GM12878 (cell line): ENCODE measurements around the gene OPCML. TPM values are rescaled to one million over a fixed set of nuclear protein-coding genes. Genes with fewer than 3 reads are reported as not detected.

Experiments
- CBFB ChIP-seq: IDR thresholded peaks from 2 replicates; pipeline ENCODE4 v1.6.1; 2016; ENCODE audit warnings: antibody characterized with exemption, low read depth
- CBX3 ChIP-seq: fragments of 200-600 bp; sonication (generic); IDR thresholded peaks from 2 replicates; pipeline ENCODE4 v1.6.1; 2016; ENCODE audit warnings: low read depth, borderline replicate concordance
- CHD4 ChIP-seq: fragments of 200-600 bp; sonication (generic); IDR thresholded peaks from 2 replicates; pipeline ENCODE4 v1.6.1; 2016; ENCODE audit warnings: mild to moderate bottlenecking
- CREM ChIP-seq: IDR thresholded peaks from 2 replicates; pipeline ENCODE4 v1.6.1; 2014; ENCODE audit warnings: antibody characterized with exemption, low read depth
- ETV6 ChIP-seq, 2 experiments: fragments of 450-650 bp in 1 of 2; IDR thresholded peaks in 1 of 2; conservative IDR thresholded peaks in 1 of 2; 2 replicates each; pipeline ENCODE4 v1.6.1; 2014; ENCODE audit warnings: antibody characterized with exemption in 1 of 2, borderline replicate concordance in 1 of 2, low read depth in 1 of 2, mild to moderate bottlenecking in 1 of 2, moderate library complexity in 1 of 2
- FOS ChIP-seq: IDR thresholded peaks from 3 replicates; pipeline ENCODE4 v1.6.1; 2011; ENCODE audit warnings: borderline replicate concordance; ENCODE audit not compliant: insufficient read length; ENCODE audit errors: extremely low read depth
- GABPA ChIP-seq: IDR thresholded peaks from 2 replicates; pipeline ENCODE4 v1.6.1; 2014; ENCODE audit warnings: antibody characterized with exemption, low read depth, mild to moderate bottlenecking, inconsistent platforms
- HDAC6 ChIP-seq: fragments of 200-600 bp; sonication (generic); IDR thresholded peaks from one replicate; pipeline ENCODE4 v1.8.0; 2017; ENCODE audit warnings: antibody characterized with exemption; ENCODE audit not compliant: unreplicated experiment
- MTA3 ChIP-seq: IDR thresholded peaks from 2 replicates; pipeline ENCODE4 v1.6.1; 2012; ENCODE audit warnings: low read length, inconsistent platforms, borderline replicate concordance
- MXI1 ChIP-seq: fragments of 150-350 bp; IDR thresholded peaks from 2 replicates; pipeline ENCODE4 v1.6.1; 2011; ENCODE audit warnings: low read depth, mild to moderate bottlenecking, inconsistent platforms, low read length, improper control_type of control experiment
- NR2F1 ChIP-seq: fragments of 450-650 bp; conservative IDR thresholded peaks from 2 replicates; pipeline ENCODE4 v1.6.1; 2017; ENCODE audit warnings: mild to moderate bottlenecking
- PAX8 ChIP-seq: fragments of 450-650 bp; IDR thresholded peaks from 2 replicates; pipeline ENCODE4 v1.6.1; 2017; ENCODE audit warnings: mild to moderate bottlenecking, moderate library complexity
- POLR2AphosphoS5 ChIP-seq: IDR thresholded peaks from 2 replicates; pipeline ENCODE4 v1.6.1; 2011; ENCODE audit warnings: mild to moderate bottlenecking, low read length, inconsistent platforms
- SMAD5 ChIP-seq: IDR thresholded peaks from 2 replicates; pipeline ENCODE4 v1.6.1; 2016; ENCODE audit warnings: antibody characterized with exemption, low read depth
- TAF1 ChIP-seq: IDR thresholded peaks from 2 replicates; pipeline ENCODE4 v1.6.1; 2011; ENCODE audit warnings: mild to moderate bottlenecking, low read depth, low read length, borderline replicate concordance
- TCF7 ChIP-seq: IDR thresholded peaks from 2 replicates; pipeline ENCODE4 v1.6.1; 2014; ENCODE audit warnings: antibody characterized with exemption, borderline replicate concordance
- ZBED1 ChIP-seq: IDR thresholded peaks from 2 replicates; pipeline ENCODE4 v1.6.1; 2016; ENCODE audit warnings: borderline replicate concordance
- ZNF207 ChIP-seq: fragments of 450-650 bp; IDR thresholded peaks from 2 replicates; pipeline ENCODE4 v1.6.1; 2014; ENCODE audit warnings: antibody characterized with exemption, mild to moderate bottlenecking, borderline replicate concordance
- ZNF384 ChIP-seq: IDR thresholded peaks from 2 replicates; pipeline ENCODE4 v1.6.1; 2012; ENCODE audit warnings: low read depth, mild to moderate bottlenecking, low read length, improper control_type of control experiment, borderline replicate concordance
- ZSCAN29 ChIP-seq: fragments of 450-650 bp; IDR thresholded peaks from 2 replicates; pipeline ENCODE4 v1.6.1; 2017; ENCODE audit warnings: mild to moderate bottlenecking, moderate library complexity
- polyA plus RNA-seq, 11 experiments: library from polyadenylated mRNA; depleted of rRNA in 4 of 11; unstranded in 6 of 11; stranded (reverse) in 5 of 11; fragments of >200 nt; fragmentation: Nextera tagmentation in 4 of 11; fragmentation: Illumina TruSeq in 1 of 11; extraction: Ambion mirVana in 4 of 11; extraction: Trizol in 1 of 11; gene quantifications; 1 replicate in 1 of 11; 2 replicates in 10 of 11; pipeline versions ENCODE4 v1.2.1 to v1.2.3, GENCODE V29; 2011 to 2016; ENCODE audit warnings: inconsistent platforms in 2 of 11, missing spikeins in 2 of 11, low read depth in 1 of 11
- total RNA-seq, 4 experiments: library from RNA; depleted of rRNA in 3 of 4; stranded (reverse); fragments of >200 nt in 3 of 4; fragmentation: Illumina TruSeq in 1 of 4; extraction: Trizol in 1 of 4; gene quantifications; 2 replicates each; pipeline versions ENCODE4 v1.2.1 to v1.2.3, GENCODE V29; 2013 to 2021
- TF ChIP-seq, protein P1 (sequence below): IDR thresholded peaks from 2 replicates; pipeline ENCODE4 v1.6.1; 2011; ENCODE audit warnings: borderline replicate concordance, low read depth, mild to moderate bottlenecking, moderate library complexity, mixed read lengths, low read length; ENCODE audit not compliant: insufficient read depth; ENCODE audit errors: extremely low read length
- TF ChIP-seq, protein P2 (sequence below): fragments of 450-650 bp; IDR thresholded peaks from 2 replicates; pipeline ENCODE4 v1.6.1; 2016; ENCODE audit warnings: mild to moderate bottlenecking, moderate library complexity, borderline replicate concordance
- TF ChIP-seq, protein P3 (sequence below): fragments of 450-650 bp; formaldehyde crosslinking; IDR thresholded peaks from 2 replicates; pipeline ENCODE4 v1.4.0; 2022; ENCODE audit warnings: mild to moderate bottlenecking, moderate library complexity
- TF ChIP-seq, protein P4 (sequence below): IDR thresholded peaks from 2 replicates; pipeline ENCODE4 v1.6.1; 2011; ENCODE audit warnings: low read depth, low read length, improper control_type of control experiment, borderline replicate concordance

OPCML gene
- total and polyA plus RNA-seq, 10 of the 15 experiments (the other 5 are each of a cell fraction or from before 2014, with no cell fraction given): 0.84 TPM; not detected in 9

DNA sequence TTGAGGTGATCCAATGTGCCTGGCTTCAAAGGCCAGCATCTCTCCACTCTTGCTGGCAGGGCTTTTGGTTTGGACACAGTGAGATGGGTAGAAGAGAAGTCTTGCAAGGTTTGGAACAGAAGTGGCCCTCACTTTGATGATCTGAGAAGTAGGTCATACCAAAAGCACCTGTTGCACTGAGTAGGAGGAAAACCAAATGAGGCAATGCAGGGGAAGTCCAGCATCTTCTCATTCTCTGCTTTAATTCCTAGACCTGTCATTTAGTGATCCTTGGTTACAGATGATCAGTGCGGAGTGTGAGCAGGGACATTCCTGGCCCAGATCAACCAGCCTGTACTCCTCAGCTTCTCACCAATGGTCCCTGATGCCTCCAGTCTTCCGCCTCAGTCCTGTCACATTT lies 990.5 kb downstream of the OPCML start (continued):
- TF ChIP-seq CREM (peak; percentile 79; the same call in 1 of the 2 replicates), ZSCAN29 (no peak), GABPA (no peak), SMAD5 (no peak), MTA3 (peak; percentile 53; the same call in 1 of the 2 replicates), ZNF207 (no peak), CBFB (0 out of 2 replicates have a peak, but pooled peaks have one; percentile 40), CHD4 (no peak), ETV6 (conservative IDR thresholded peaks at IDR 0.05 in 1 of 2, IDR thresholded peaks at IDR 0.05 in 1 of 2; ENCODE audit: borderline replicate concordance in 1 of 2, low read depth in 1 of 2) (peak in 1 of 2 experiments; percentile 26; a peak in 1 of 4 replicates), CBX3 (no peak), NR2F1 (peak; percentile 64; the same call in 1 of the 2 replicates), MXI1 (no peak), ZNF384 (no peak), POLR2AphosphoS5 (no peak), FOS (no peak), ZBED1 (no peak), TCF7 (peak; percentile 60; the same call in 1 of the 2 replicates), TAF1 (no peak), PAX8 (no peak), HDAC6 (no peak)
- TF ChIP-seq, protein P1, sequence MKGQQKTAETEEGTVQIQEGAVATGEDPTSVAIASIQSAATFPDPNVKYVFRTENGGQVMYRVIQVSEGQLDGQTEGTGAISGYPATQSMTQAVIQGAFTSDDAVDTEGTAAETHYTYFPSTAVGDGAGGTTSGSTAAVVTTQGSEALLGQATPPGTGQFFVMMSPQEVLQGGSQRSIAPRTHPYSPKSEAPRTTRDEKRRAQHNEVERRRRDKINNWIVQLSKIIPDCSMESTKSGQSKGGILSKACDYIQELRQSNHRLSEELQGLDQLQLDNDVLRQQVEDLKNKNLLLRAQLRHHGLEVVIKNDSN: no peak
- TF ChIP-seq, protein P2, sequence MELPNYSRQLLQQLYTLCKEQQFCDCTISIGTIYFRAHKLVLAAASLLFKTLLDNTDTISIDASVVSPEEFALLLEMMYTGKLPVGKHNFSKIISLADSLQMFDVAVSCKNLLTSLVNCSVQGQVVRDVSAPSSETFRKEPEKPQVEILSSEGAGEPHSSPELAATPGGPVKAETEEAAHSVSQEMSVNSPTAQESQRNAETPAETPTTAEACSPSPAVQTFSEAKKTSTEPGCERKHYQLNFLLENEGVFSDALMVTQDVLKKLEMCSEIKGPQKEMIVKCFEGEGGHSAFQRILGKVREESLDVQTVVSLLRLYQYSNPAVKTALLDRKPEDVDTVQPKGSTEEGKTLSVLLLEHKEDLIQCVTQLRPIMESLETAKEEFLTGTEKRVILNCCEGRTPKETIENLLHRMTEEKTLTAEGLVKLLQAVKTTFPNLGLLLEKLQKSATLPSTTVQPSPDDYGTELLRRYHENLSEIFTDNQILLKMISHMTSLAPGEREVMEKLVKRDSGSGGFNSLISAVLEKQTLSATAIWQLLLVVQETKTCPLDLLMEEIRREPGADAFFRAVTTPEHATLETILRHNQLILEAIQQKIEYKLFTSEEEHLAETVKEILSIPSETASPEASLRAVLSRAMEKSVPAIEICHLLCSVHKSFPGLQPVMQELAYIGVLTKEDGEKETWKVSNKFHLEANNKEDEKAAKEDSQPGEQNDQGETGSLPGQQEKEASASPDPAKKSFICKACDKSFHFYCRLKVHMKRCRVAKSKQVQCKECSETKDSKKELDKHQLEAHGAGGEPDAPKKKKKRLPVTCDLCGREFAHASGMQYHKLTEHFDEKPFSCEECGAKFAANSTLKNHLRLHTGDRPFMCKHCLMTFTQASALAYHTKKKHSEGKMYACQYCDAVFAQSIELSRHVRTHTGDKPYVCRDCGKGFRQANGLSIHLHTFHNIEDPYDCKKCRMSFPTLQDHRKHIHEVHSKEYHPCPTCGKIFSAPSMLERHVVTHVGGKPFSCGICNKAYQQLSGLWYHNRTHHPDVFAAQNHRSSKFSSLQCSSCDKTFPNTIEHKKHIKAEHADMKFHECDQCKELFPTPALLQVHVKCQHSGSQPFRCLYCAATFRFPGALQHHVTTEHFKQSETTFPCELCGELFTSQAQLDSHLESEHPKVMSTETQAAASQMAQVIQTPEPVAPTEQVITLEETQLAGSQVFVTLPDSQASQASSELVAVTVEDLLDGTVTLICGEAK: no peak
- TF ChIP-seq, protein P3, sequence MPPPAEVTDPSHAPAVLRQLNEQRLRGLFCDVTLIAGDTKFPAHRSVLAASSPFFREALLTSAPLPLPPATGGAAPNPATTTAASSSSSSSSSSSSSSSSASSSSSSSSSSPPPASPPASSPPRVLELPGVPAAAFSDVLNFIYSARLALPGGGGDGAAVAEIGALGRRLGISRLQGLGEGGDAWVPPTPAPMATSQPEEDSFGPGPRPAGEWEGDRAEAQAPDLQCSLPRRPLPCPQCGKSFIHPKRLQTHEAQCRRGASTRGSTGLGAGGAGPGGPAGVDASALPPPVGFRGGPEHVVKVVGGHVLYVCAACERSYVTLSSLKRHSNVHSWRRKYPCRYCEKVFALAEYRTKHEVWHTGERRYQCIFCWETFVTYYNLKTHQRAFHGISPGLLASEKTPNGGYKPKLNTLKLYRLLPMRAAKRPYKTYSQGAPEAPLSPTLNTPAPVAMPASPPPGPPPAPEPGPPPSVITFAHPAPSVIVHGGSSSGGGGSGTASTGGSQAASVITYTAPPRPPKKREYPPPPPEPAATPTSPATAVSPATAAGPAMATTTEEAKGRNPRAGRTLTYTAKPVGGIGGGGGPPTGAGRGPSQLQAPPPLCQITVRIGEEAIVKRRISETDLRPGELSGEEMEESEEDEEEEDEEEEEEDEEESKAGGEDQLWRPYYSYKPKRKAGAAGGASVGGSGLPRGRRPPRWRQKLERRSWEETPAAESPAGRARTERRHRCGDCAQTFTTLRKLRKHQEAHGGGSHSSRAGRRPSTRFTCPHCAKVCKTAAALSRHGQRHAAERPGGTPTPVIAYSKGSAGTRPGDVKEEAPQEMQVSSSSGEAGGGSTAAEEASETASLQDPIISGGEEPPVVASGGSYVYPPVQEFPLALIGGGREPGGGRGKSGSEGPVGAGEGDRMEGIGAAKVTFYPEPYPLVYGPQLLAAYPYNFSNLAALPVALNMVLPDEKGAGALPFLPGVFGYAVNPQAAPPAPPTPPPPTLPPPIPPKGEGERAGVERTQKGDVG: no peak
- TF ChIP-seq, protein P4, sequence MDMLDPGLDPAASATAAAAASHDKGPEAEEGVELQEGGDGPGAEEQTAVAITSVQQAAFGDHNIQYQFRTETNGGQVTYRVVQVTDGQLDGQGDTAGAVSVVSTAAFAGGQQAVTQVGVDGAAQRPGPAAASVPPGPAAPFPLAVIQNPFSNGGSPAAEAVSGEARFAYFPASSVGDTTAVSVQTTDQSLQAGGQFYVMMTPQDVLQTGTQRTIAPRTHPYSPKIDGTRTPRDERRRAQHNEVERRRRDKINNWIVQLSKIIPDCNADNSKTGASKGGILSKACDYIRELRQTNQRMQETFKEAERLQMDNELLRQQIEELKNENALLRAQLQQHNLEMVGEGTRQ: no peak
